Hypothalamus (tissue), 51 donors: ENCODE data around the gene PKP1.

Experiments
- DNase-seq, 51 donors: peaks; one replicate each; lab custom pipeline; 2025; lab: John Stamatoyannopoulos, UW

Gene PKP1

GRCh38 chr1:201348211-201348566, 64.9 kb downstream of the PKP1 start:
- peak in 1 of 51 donors; percentile 11 for DNase-seq

GRCh38 chr1:201349092-201349491, 65.8 kb downstream of the PKP1 start:
- DNase-seq, result peak in 17 of 51 donors; percentile 7 to 54 (median 24)

GRCh38 chr1:201350361-201350725, 67.0 kb downstream of the PKP1 start:
- DNase-seq, result no peak

GRCh38 chr1:201350884-201351283, 67.6 kb downstream of the PKP1 start:
- DNase-seq, result no peak

- no peak for DNase-seq
Measured at GRCh38 chr1:201351617-201352016, 68.3 kb downstream of the PKP1 start.

GRCh38 chr1:201353186-201353940, 70.1 kb downstream of the PKP1 start:
- DNase-seq, result no peak

DNA sequence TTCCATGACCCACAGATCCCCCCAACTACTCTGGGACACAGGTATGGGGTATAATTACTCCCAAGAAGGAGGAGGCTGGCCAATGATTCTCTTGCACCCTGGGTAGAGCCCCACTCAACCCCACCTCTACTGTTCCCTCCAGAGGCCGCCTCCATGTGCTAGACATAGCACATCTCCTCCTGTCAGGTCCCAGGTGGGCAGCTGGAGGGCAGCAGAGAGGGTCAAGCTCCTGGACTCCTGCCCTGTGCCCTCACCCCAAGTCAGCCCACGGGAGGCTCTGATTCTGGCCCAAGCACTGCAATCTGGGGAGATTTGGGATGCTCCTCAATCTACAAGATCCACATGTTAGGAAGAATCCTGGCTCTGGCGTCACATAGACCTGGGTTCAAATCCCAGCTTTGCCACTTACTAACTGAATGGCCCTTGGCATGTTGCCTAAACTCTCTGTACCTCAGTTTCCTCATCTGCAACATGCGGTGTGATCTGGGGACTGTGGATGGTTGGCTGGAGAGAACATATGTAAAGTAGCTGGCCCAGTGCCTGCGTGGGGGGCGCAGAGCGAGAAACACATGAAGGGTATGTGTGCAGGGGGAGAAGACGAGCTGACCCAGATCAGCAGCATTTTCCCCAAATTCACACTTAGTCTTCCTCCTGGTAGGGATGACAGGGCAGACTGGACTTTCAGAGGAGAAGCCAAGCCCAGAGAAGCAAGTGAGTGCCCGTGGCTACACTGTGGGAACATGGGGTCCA, 71.0 kb downstream of the PKP1 start:
- DNase-seq, result no peak

DNA sequence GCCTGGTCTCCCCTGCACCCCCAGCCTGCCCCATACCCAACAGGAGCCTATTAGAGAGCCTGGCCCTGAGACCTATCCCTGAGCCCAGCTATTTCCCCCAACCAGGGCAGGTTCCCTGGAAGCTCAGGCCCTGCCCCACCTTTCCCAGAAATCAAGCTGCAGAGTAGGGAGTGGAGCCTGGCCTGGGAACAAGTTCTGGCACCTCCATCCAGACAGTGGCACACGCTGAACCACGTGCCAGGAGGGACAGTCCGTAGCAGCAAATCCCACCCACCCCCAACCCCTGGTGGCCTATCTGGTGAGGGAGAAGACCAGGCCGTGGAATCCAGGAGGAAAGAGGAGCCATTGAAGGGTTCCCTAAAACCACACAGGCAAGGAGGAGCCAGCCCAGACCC, 71.6 kb downstream of the PKP1 start:
- DNase-seq, result no peak

DNA sequence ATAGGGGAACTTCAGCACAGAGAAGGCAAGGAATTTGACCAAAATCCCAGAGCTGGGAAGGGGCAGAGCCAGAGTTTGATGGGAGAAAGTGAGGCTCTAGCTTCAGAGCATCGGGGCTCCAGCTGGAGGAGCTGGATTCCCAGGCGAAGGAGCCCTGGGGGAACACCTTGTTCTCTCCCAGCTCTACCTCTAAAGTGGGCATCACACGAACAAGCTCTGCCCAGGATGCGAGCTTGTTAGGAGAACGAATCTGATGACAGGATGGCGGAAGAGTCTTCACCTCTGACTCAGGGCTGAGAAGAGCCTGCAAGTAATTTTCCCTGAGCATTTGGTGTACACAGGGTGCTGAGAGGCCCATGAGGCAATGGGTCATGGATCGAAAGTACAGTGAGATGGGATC, 72.2 kb downstream of the PKP1 start:
- DNase-seq, result no peak

DNA sequence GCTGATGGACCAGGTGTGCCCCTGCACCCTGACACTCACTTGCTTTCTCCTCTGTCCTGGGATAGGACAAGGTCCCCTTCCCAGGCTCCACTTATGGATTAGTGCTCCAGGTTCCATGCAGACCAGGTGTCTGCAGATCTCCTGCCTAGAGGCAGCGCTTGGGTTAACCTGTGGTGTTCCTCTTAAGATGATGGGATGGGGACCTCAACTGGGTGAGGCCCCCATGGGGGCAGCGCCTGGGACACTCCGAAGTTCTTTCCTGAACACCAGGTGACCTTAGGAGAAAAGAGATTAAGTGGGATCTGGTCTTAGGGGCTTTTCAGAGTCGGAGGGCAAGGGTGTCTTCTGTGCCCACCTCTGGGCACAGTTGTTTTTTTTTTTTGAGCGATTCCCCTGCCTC, 72.9 kb downstream of the PKP1 start:
- DNase-seq, result no peak

DNA sequence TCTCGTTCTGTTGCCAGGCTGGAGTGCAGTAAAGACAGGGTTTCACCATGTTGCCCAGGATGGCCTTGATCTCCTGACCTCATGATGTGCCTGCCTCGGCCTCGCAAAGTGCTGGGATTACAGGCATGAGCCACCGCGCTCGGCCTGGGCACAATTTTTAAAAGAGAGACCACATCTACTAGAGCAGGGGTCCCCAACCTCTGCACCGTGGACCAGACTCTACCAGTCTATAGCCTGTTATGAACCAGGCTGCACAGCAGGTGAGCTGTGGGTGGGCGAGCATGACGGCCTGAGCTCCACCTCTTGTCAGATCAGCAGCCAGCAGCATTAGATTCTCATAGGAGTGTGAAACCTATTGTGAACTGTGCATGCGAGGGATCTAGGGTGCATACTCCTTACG, 73.4 kb downstream of the PKP1 start:
- DNase-seq, result no peak

DNA sequence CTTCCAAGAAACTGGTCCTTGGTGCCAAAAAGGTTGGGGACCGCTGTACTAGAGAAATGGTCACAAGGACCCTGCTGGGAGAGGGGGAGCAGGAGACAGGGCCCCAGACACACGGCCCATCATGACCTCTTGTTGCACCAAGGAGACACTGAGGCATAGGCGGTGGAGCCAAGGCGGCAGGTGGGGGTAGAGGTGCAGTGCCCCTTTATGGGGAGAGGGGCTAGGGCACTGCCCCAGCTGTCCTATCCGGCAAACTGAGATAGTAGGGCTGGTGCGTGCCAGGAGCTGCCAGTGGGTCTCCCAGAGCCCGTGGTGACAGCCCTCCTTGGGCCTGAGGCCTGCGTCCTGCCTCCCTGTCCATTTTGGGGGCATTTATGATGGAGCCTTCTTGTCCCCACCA, 73.9 kb downstream of the PKP1 start:
- DNase-seq, result no peak

DNA sequence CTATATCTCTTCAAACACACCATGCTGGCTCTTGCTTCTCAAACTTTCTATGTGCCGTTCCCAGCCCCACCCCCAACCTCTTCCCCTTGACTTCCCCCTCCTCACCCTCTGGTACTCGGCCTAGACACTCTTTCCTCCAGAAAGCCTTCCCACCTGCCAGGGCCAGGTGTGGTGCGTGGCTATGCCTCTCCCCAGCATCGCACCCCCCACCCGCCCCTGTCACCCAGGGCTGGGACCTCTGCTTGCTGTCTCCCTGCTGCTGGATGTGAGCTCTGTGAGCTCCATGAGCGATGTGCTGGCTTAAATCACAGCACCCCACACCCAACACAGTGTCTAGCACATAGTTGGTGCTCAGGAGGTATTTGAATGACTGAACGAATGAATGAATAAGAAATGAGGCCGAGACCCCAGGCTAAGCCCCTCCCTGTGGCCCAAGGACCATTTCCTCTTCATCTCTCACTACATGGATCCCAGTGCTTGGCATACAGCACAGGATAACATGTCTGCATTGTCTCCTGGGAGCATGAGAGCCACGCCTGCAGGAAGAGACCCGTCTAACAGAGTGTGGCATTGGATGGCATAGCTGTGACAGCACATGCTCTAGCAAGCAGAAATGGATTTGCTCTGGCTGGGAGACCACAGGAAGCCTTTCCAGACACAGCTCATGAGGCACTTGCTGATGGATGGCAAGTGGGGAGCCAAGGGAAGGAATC, 74.5 kb downstream of the PKP1 start:
- DNase-seq, result no peak

- no peak for DNase-seq
Measured at GRCh38 chr1:201358596-201358995, 75.3 kb downstream of the PKP1 start.

DNA sequence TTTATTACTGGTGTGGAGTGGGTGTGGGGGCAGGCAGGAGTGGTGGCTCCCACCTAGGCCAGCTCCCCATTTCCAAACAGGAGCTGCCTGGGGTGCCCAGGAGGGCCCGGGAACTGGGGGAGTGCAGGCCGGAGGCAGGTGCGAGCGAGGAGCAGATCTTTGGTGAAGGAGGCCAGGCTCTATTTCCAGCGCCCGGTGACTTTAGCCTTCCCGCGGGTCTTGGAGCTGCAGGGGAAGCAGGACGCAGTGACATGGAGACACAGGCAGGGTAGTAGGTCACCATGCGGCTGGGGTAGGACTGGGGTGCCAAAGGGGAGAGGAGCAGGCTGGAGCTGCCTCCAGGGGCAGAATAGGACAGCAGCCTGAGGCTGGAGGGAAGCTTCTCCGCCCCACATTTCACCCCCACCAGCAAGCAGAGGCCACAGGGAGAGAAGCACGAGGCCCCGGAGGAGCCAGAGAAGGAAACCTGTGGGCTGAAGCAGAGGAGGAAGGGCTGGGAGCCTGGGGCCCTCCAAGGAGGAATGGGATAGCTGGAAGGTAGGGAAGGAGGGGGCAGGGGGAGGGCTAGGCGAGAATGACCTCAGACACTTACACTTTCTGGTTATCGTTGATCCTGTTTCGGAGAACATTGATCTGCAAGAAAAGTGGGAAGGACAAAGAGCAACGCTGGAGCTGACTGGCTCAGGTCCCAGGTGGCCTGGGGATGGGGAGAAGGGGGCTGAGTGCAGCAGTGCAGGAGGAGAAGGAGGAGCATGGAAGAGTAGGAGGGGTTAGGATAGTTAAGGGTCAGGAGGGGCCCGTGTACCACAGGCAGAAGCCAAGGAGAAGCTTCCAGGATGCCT, 75.9 kb downstream of the PKP1 start:
- DNase-seq, result no peak

DNA sequence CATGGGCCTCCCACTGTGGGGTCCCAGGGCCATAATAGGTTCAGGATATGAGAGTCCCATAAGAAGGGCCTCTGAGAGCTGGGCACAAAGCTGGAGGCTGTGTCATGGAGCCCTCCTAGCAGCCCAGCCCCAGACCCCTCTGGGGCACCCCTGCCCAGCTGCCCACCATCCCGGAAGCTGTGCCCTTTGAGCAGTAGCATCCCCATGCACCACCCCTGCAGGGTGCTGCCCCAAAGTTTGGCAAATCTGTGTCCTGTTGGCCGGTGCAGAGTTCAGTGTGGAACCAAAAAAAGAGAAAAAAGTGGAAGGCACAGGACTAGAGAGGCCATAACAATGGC, 76.5 kb downstream of the PKP1 start:
- DNase-seq, result no peak

DNA sequence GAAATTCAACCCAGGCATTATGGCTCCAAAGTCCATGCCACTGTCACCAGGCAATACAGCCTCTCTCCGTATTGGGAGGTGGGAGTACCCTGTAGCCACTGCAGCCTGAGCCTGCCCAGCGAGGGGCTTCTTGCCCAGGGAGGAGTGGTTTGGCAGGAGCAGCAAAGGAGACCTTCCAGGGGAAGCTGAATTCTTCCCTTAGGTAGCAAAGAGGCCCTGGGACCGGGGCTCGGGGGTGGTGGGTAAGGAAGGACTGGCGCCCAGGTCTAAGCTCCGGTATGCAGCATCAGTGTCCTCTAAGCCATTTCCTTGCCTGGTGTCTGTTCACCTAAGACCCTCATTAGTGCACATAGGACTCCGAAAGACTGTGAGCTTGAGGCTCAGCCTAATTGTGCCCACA, 77.2 kb downstream of the PKP1 start:
- no peak for DNase-seq

DNA sequence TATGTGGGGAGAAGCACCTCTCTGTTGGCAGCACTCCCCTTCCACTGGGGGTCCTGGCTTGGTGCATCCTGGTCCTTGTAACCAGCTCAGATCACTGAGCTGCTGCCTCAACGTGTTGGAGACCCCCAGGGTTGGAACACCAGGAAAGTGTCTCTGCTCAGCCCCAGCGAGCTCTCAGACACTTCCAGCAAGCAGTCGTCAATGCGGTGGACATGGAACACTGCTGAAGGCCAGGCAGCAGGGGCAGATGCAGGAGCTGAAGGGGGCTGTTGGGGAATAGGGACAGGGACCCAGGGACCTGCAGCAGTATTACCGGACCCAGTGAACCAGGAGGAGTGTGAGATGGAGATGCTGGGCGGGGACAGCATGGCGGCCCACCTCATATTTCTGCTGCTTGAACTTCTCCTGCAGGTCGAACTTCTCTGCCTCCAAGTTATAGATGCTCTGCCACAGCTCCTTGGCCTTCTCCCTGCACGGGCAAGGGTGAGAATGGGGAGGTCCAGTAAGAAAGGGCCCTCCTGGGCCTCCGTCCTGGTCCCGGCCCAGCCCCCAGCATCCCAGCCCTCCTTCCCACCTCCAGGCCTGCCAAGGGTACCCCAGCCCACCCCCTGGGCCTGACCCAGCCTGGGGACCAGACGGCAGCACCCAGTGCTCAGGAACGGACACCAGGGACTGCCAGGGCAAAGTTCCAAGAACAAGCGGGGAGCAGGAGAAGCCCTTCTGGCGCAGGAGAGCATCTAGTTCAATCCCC, 77.8 kb downstream of the PKP1 start:
- no peak for DNase-seq

DNA sequence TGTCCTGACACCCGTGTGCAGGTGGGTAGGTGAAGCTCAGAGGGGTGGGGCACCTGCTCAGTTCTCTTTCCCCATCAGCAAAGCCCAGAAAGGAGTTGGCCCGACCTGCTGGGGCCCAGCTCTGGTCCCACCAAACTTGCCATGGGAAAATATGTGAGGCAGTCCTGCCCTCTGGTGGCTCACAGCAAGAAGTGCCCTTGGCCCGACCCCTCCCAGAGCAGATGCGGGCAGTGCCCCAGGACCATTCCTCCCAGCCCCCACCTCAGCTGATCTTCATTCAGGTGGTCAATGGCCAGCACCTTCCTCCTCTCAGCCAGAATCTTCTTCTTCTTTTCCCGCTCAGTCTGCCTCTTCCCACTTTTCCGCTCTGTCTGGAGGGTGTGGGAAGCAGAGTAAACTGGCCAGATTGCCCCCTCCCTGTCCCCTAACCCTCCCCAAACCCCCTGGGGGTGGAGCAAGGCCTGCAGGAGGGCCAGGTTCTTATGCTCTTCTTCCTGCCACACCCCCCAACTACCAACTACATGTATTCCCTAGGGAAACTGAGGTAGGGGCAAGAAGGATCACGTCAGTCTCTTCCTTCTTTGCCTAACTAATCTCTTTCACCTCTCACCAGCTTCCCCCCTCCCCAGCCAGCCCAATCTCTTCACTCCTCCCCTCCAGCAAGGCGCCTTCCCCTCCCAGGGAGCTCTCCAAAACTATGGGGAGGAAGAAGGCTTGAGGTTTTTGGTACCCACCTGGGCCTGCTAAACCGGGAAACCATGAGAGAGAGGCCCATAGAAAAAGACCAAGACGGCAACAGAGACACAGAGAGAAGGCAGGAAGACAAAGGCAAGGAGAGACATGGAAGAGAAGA, 78.6 kb downstream of the PKP1 start:
- peak in 27 of 51 donors; percentile 3 to 51 (median 19) for DNase-seq
